Fibroblast of lung (primary cell): ENCODE results near the gene MAST2. TPM values are rescaled to one million over a fixed set of nuclear protein-coding genes. Genes with fewer than 3 reads are reported as not detected.

Experiments used
- DNase-seq, 2 donors: peaks; one replicate each; pipeline versions ENCODE4 v3.0.0 to v3.0.0-alpha.2; 2010; ENCODE audit warnings: low read depth in 2 of 2
- H2AFZ ChIP-seq: 2 replicates; pipeline ENCODE4 v1.5.1; 2012; ENCODE audit warnings: low read length, control low read depth, inconsistent platforms
- H3K27ac ChIP-seq: 2 replicates; pipeline ENCODE4 v1.5.1; 2011; ENCODE audit warnings: low read length, control low read depth; ENCODE audit not compliant: insufficient read depth
- H3K27me3 ChIP-seq: 2 replicates; pipeline ENCODE4 v1.5.1; 2011; ENCODE audit warnings: mild to moderate bottlenecking, low read length; ENCODE audit not compliant: control insufficient read depth, insufficient read depth
- H3K36me3 ChIP-seq: 2 replicates; pipeline ENCODE4 v1.5.1; 2011; ENCODE audit warnings: low read length; ENCODE audit not compliant: control insufficient read depth, insufficient read depth
- H3K4me1 ChIP-seq: 2 replicates; pipeline ENCODE4 v1.5.1; 2011; ENCODE audit warnings: low read length; ENCODE audit not compliant: control insufficient read depth, insufficient read depth; ENCODE audit errors: extremely low read depth
- H3K4me2 ChIP-seq: 2 replicates; pipeline ENCODE4 v1.5.1; 2011; ENCODE audit warnings: low read length, control low read depth; ENCODE audit not compliant: insufficient read depth; ENCODE audit errors: extremely low read depth
- H3K4me3 ChIP-seq, 4 experiments: fragments of 200-600 bp in 1 of 4; sonication (generic) in 1 of 4; replicated peaks in 1 of 4; 2 replicates each; pipeline ENCODE4 v1.5.1; 2011 to 2016; ENCODE audit warnings: low read length in 4 of 4, low read depth in 3 of 4, mild to moderate bottlenecking in 3 of 4, control low read depth in 2 of 4, inconsistent platforms in 1 of 4, mixed read lengths in 1 of 4; ENCODE audit not compliant: insufficient read depth in 1 of 4; ENCODE audit errors: control extremely low read depth in 1 of 4
- H3K79me2 ChIP-seq: 2 replicates; pipeline ENCODE4 v1.5.1; 2012; ENCODE audit warnings: mild to moderate bottlenecking, low read length, inconsistent platforms; ENCODE audit not compliant: control insufficient read depth, insufficient read depth
- H3K9ac ChIP-seq: 2 replicates; pipeline ENCODE4 v1.5.1; 2011; ENCODE audit warnings: mild to moderate bottlenecking, low read length, control low read depth; ENCODE audit not compliant: insufficient read depth
- H3K9me3 ChIP-seq: 2 replicates; pipeline ENCODE4 v1.5.1; 2012; ENCODE audit warnings: low read depth, low read length; ENCODE audit not compliant: control insufficient read depth, insufficient read depth
- H4K20me1 ChIP-seq: 2 replicates; pipeline ENCODE4 v1.5.1; 2011; ENCODE audit warnings: low read length; ENCODE audit not compliant: control insufficient read depth, insufficient read depth; ENCODE audit errors: extremely low read depth
- CTCF ChIP-seq, 2 donors: IDR thresholded peaks in 1 of 2; conservative IDR thresholded peaks in 1 of 2; 1 replicate in 1 of 2; 2 replicates in 1 of 2; pipeline ENCODE4 v1.5.1; 2011 to 2012; ENCODE audit warnings: low read length in 2 of 2, control low read depth in 1 of 2, inconsistent platforms in 1 of 2, low read depth in 1 of 2, mild to moderate bottlenecking in 1 of 2
- EZH2 ChIP-seq: IDR thresholded peaks from 2 replicates; pipeline ENCODE4 v1.5.1; 2012; ENCODE audit warnings: low read length, control low read depth, mild to moderate bottlenecking; ENCODE audit errors: missing control alignments
- polyA plus RNA-seq, 2 donors: library from polyadenylated mRNA; depleted of rRNA in 1 of 2; stranded (reverse) in 1 of 2; unstranded in 1 of 2; fragments of >200 nt; gene quantifications; 2 replicates each; pipeline ENCODE4 v1.2.1, GENCODE V29; 2011 to 2012; ENCODE audit warnings: missing spikeins in 1 of 2
- total RNA-seq: library from RNA; depleted of rRNA; stranded (reverse); fragments of >200 nt; gene quantifications from 2 replicates; pipeline ENCODE4 v1.2.1, GENCODE V29; 2014

MAST2 gene
- total and polyA plus RNA-seq, 2 donors (not counting 1 experiment from before 2014, with no cell fraction given) = 17.5 to 24.9 TPM

GRCh38 chr1:45859221-45859620, 55.8 kb downstream of the MAST2 start:
- peaks cover 2% of the 10 kb centered on the region for H3K79me2 ChIP-seq
- no peaks in the 10 kb centered on the region for H3K36me3 ChIP-seq
- no peak overlapping the region for H3K4me2 ChIP-seq
- no peak overlapping the region for H3K27ac ChIP-seq
- no peaks in the 10 kb centered on the region for H3K9me3 ChIP-seq
- H3K4me3 ChIP-seq = no peak overlapping the region
- no peak overlapping the region for H3K9ac ChIP-seq
- TF ChIP-seq EZH2 = no peak
- no peak for TF ChIP-seq CTCF (conservative IDR thresholded peaks at IDR 0.05 in 1 of 2, IDR thresholded peaks at IDR 0.05 in 1 of 2; ENCODE audit: low read depth in 1 of 2, low read length in 2 of 2)
- H3K4me1 ChIP-seq = peaks cover 5% of the 10 kb centered on the region
- no peaks in the 10 kb centered on the region for H3K27me3 ChIP-seq
- DNase-seq = no peak
- no peaks in the 10 kb centered on the region for H4K20me1 ChIP-seq
- no peak overlapping the region for H2AFZ ChIP-seq

GRCh38 chr1:45862008-45862407, 58.6 kb downstream of the MAST2 start:
- H3K36me3 ChIP-seq = no peaks in the 10 kb centered on the region
- H3K9ac ChIP-seq = no peak overlapping the region
- no peaks in the 10 kb centered on the region for H3K9me3 ChIP-seq
- DNase-seq = no peak
- H3K4me2 ChIP-seq = no peak overlapping the region
- peaks cover 5% of the 10 kb centered on the region for H3K4me1 ChIP-seq
- no peak overlapping the region for H2AFZ ChIP-seq
- no peak overlapping the region for H3K4me3 ChIP-seq
- TF ChIP-seq CTCF (conservative IDR thresholded peaks at IDR 0.05 in 1 of 2, IDR thresholded peaks at IDR 0.05 in 1 of 2; ENCODE audit: low read depth in 1 of 2, low read length in 2 of 2) (no peak), EZH2 (no peak)
- no peak overlapping the region for H3K27ac ChIP-seq
- peaks cover 5% of the 10 kb centered on the region for H3K79me2 ChIP-seq
- H4K20me1 ChIP-seq = no peaks in the 10 kb centered on the region
- no peaks in the 10 kb centered on the region for H3K27me3 ChIP-seq

GRCh38 chr1:45863218-45863617, 59.8 kb downstream of the MAST2 start:
- Histone ChIP-seq H3K27me3 (no peaks in the 10 kb centered on the region), H3K36me3 (no peaks in the 10 kb centered on the region), H3K9me3 (no peaks in the 10 kb centered on the region), H3K79me2 (peaks cover 5% of the 10 kb centered on the region), H3K27ac (no peak overlapping the region), H4K20me1 (no peaks in the 10 kb centered on the region), H2AFZ (no peak overlapping the region), H3K4me2 (no peak overlapping the region), H3K9ac (no peak overlapping the region), H3K4me3 (no peak overlapping the region), H3K4me1 (peaks cover 5% of the 10 kb centered on the region)
- DNase-seq = no peak
- no peak for TF ChIP-seq EZH2
- no peak for TF ChIP-seq CTCF (conservative IDR thresholded peaks at IDR 0.05 in 1 of 2, IDR thresholded peaks at IDR 0.05 in 1 of 2; ENCODE audit: low read depth in 1 of 2, low read length in 2 of 2)
